GM12874 (cell line): Measurements from ENCODE around the gene ISG20.

Experiments used
- CTCF ChIP-seq: IDR thresholded peaks from 2 replicates; pipeline ENCODE4 v1.5.1; 2011; ENCODE audit warnings: low read depth, mild to moderate bottlenecking, control low read depth, low read length, moderate library complexity; ENCODE audit not compliant: insufficient read depth

The ISG20 gene

GRCh38 chr15:88678755-88679154 lies 39.9 kb downstream of the ISG20 start:
- no peak for TF ChIP-seq CTCF

DNA sequence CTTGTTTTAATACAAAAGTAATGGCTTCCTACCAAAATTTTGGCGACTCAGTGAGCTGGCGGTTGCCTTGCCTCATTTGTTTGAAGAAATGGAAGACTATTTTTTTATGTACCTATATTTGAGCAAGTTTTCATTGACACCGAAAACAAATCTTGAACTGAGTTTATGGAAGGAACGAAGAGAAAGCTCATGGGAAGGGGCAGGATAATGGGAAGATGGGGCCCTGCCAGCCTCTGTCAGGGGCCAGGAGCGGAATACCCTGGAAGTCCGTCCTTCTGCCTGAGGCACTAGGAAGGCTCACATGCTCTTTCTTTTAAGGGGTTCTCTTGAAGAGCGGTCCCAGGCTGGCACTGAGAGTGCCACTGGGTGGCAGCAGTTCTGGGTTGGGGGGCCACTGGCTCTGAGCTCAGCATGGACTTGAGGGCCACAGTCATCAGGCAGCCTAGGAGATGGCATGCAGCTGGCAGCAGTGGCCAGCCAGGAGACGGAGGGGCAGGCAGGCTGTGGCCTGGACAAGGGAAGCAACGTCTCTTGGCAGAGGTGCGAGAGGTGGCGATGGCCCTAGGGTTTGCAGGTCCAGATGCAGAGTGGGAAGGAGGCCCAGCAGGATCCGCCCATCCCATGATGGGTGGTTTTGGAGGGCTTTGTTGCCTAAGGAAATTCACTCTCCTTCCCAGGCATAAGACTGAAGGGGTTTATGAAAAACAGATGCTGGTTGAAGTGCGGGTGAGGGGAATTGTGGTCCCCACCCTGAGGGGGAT lies 41.6 kb downstream of the ISG20 start:
- TF ChIP-seq CTCF, result no peak

GRCh38 chr15:88681610-88682221 lies 42.9 kb downstream of the ISG20 start:
- no peak for TF ChIP-seq CTCF

GRCh38 chr15:88684345-88684744 lies 45.5 kb downstream of the ISG20 start:
- TF ChIP-seq CTCF, result no peak

- TF ChIP-seq CTCF, result no peak
Measured at GRCh38 chr15:88686166-88686565, 47.4 kb downstream of the ISG20 start.

DNA sequence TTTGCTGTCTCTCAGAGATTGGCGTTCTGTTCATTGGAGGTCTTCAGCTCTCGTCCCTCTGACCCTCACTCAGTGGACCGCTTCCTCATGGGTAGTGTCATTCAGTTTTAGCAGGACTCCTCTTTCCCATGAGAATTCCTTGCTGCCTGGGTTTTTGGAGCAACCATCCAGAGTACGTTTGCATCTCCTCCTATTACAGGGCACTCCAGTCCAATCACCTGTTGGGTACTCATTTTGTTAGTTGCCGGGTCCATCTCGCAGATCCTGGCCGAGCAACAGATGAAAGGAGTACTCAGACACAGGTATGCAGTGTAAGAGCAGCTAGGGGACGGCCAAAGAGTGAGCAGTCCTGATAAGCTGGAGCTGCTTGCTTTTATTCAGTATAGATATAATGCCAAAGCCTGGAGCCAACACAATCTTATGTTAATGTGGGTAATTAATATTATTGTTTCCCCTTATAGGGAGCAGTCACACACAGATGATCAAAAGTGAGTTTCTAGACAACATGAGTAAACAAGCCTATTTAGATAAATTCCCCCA lies 49.6 kb downstream of the ISG20 start:
- TF ChIP-seq CTCF, result no peak

- TF ChIP-seq CTCF, result no peak
Measured at GRCh38 chr15:88690331-88690730, 51.5 kb downstream of the ISG20 start.
